ENCODE results near the gene SFT2D3. TPM values are rescaled to one million over a fixed set of nuclear protein-coding genes. Genes with fewer than 3 reads are reported as not detected.

Gene SFT2D3
- total RNA-seq, 1 experiment from 2014 or later, result 4.7 TPM

DNA sequence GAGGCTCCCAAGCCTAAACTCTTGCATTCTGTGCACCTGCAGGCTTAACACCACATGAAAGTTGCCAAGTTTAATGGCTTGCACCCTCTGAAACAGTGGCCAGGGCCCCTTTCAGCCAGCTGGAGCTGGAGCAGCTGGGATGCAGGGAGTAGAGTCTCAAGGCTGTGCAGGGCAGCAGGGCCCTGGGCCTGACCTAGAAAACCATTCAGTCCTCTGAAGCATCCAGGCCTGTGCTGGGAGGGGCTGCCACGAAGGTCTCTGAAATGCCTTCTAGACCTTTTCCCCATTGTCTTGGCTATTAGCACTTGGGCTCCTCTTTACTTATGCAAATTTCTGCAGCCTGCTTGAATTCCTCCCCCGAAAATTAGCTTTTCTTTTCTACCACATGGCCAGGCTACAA, 10.6 kb upstream of the SFT2D3 start:
- H3K9ac ChIP-seq (ENCODE audit: extremely low read depth, insufficient read length, low read length), result no peak overlapping the region
- H3K14ac ChIP-seq (ENCODE audit: insufficient read depth, low read length), result no peak overlapping the region
- H3K79me1 ChIP-seq (ENCODE audit: insufficient read depth, low read depth, low read length, poor library complexity, severe bottlenecking), result no peaks in the 10 kb centered on the region
- H3K4ac ChIP-seq (ENCODE audit: low read depth, low read length), result no peak overlapping the region
- H2BK15ac ChIP-seq (ENCODE audit: low read depth, low read length), result no peak overlapping the region
- H3K27ac Mint-ChIP-seq, result no peak overlapping the region
- peaks cover 14% of the 10 kb centered on the region for H3K9me3 ChIP-seq (ENCODE audit: control insufficient read depth, low read depth, low read length)
- H3K79me2 ChIP-seq (ENCODE audit: insufficient read depth, low read length), result no peaks in the 10 kb centered on the region
- no peak overlapping the region for H3K4me3 Mint-ChIP-seq
- TF ChIP-seq, protein P1, sequence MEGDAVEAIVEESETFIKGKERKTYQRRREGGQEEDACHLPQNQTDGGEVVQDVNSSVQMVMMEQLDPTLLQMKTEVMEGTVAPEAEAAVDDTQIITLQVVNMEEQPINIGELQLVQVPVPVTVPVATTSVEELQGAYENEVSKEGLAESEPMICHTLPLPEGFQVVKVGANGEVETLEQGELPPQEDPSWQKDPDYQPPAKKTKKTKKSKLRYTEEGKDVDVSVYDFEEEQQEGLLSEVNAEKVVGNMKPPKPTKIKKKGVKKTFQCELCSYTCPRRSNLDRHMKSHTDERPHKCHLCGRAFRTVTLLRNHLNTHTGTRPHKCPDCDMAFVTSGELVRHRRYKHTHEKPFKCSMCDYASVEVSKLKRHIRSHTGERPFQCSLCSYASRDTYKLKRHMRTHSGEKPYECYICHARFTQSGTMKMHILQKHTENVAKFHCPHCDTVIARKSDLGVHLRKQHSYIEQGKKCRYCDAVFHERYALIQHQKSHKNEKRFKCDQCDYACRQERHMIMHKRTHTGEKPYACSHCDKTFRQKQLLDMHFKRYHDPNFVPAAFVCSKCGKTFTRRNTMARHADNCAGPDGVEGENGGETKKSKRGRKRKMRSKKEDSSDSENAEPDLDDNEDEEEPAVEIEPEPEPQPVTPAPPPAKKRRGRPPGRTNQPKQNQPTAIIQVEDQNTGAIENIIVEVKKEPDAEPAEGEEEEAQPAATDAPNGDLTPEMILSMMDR (conservative IDR thresholded peaks at IDR 0.05), result no peak
- peaks cover 9% of the 10 kb centered on the region for H3K27me3 Mint-ChIP-seq (ENCODE audit: low read depth)
- H2BK20ac ChIP-seq (ENCODE audit: low read depth, low read length, poor library complexity, severe bottlenecking), result no peak overlapping the region
- H2BK12ac ChIP-seq (ENCODE audit: insufficient read length, low read depth, low read length), result no peak overlapping the region
- H2AFZ ChIP-seq (ENCODE audit: low read length), result no peak overlapping the region
- no peaks in the 10 kb centered on the region for H3K23me2 ChIP-seq (ENCODE audit: insufficient read length, low read depth, low read length, poor library complexity, severe bottlenecking)
- H2BK5ac ChIP-seq (ENCODE audit: insufficient read length, low read length), result no peak overlapping the region
- peaks cover 39 to 46% of the 10 kb centered on the region in 2 experiments for H3K9me3 Mint-ChIP-seq
- no peak for DNase-seq
- no peak overlapping the region for H2AK5ac ChIP-seq (ENCODE audit: insufficient read length, low read length)
- H4K8ac ChIP-seq (replicated peaks; ENCODE audit: insufficient read length, low read depth, low read length), result no peak overlapping the region
- H4K91ac ChIP-seq (ENCODE audit: insufficient read length, low read depth, low read length), result no peak overlapping the region
- no CpG with 5 or more reads among the region's 2 CpGs for WGBS (ENCODE audit: extremely low coverage, insufficient read length, low lambda C conversion rate)
- H3K23ac ChIP-seq (ENCODE audit: insufficient read length, low read depth, low read length), result no peak overlapping the region
- no peaks in the 10 kb centered on the region for H3K27me3 ChIP-seq (ENCODE audit: insufficient read depth, low read length)
- H2BK120ac ChIP-seq (ENCODE audit: low read depth, low read length, poor library complexity, severe bottlenecking), result no peak overlapping the region
- H3K18ac ChIP-seq (ENCODE audit: insufficient read length, low read depth, low read length), result no peak overlapping the region
- no peak overlapping the region for H3K27ac ChIP-seq (ENCODE audit: insufficient read length, low read depth, low read length)
- H3K4me2 ChIP-seq (ENCODE audit: insufficient read depth, insufficient read length, low read length), result no peak overlapping the region
- no peak overlapping the region for H3K56ac ChIP-seq (ENCODE audit: insufficient read length, low read depth, low read length)
- H3K4me1 Mint-ChIP-seq, result 0 out of 4 replicates have a peak, but pooled peaks cover 0 to 2% of the 10 kb centered on the region in 2 experiments
- no peak overlapping the region for H3T11ph ChIP-seq (ENCODE audit: low read length)
- peaks cover 13 to 25% (median 15%) of the 10 kb centered on the region in 3 experiments for H3K36me3 Mint-ChIP-seq (ENCODE audit: insufficient read depth in 1 of 3, low read depth in 3 of 3)
- no peaks in the 10 kb centered on the region for H3K4me1 ChIP-seq (ENCODE audit: insufficient read depth, low read length)
- H4K5ac ChIP-seq (ENCODE audit: insufficient read length, low read depth, low read length), result no peak overlapping the region
- H4K20me1 ChIP-seq (ENCODE audit: control insufficient read depth, insufficient read depth, insufficient read length), result no peaks in the 10 kb centered on the region

Measured in H9 (cell line).